Cardiac muscle cell (in vitro differentiated cells and primary cell): ENCODE measurements around the gene BAIAP3. TPM values are rescaled to one million over a fixed set of nuclear protein-coding genes. Genes with fewer than 3 reads are reported as not detected.

ENCODE experiments used
- DNase-seq, 2 donors: peaks; one replicate each; pipeline versions ENCODE4 v3.0.0 to v3.0.0-alpha.2; 2010 to 2017; ENCODE audit warnings: low read depth in 1 of 2, low spot score in 1 of 2
- H3K27ac ChIP-seq: fragments of 200-600 bp; sonication (generic); 2 replicates; pipeline ENCODE4 v1.5.1; 2016
- H3K27me3 ChIP-seq: fragments of 200-600 bp; sonication (generic); 2 replicates; pipeline ENCODE4 v1.6.0; 2016; ENCODE audit warnings: control low read depth
- H3K36me3 ChIP-seq: fragments of 200-600 bp; sonication (generic); 2 replicates; pipeline ENCODE4 v1.5.1; 2016; ENCODE audit warnings: control low read depth
- H3K4me1 ChIP-seq: fragments of 200-600 bp; sonication (generic); 2 replicates; pipeline ENCODE4 v1.8.1; 2017; ENCODE audit warnings: low read depth, mild to moderate bottlenecking, mixed run types
- H3K4me3 ChIP-seq: fragments of 200-600 bp; sonication (generic); 2 replicates; pipeline ENCODE4 v1.5.1; 2016; ENCODE audit warnings: mild to moderate bottlenecking
- H3K9me3 ChIP-seq: fragments of 200-600 bp; sonication (generic); 2 replicates; pipeline ENCODE4 v1.5.1; 2017; ENCODE audit warnings: low read depth, mild to moderate bottlenecking, control low read depth
- polyA plus RNA-seq: library from polyadenylated mRNA; unstranded; fragments of >200 nt; fragmentation: Nextera tagmentation; extraction: Ambion mirVana; gene quantifications from 2 replicates; pipeline ENCODE4 v1.2.1, GENCODE V29; 2016
- total RNA-seq: library from RNA; depleted of rRNA; stranded (reverse); fragments of >200 nt; gene quantifications from 2 replicates; pipeline ENCODE4 v1.2.3, GENCODE V29; 2016
- TF ChIP-seq, protein P1 (sequence below): IDR thresholded peaks from 2 replicates; pipeline ENCODE4 v1.5.1; 2012; ENCODE audit warnings: low read depth, mild to moderate bottlenecking, low read length

The BAIAP3 gene
- total and polyA plus RNA-seq, 2 experiments from 2014 or later, result 7.4 to 7.7 TPM

DNA sequence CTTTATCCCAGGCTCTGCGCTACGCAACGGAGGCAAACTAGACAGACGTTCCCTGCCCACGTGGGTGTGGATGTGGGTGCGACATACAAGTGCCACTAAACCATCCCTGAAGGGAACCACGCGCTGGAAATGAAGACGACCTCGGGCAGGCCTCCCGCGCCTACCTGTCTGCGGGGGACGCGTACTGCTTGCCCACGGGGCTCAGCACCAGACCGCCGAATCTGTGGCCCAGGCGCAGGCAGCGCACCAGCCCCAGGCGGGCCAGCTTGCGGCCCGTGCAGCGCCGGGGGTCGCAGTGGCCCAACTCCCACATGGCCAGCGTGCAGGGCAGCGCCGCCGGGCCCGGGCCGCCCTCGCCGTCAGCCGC is 17.8 kb downstream of the BAIAP3 start:
- no peaks in the 10 kb centered on the region for H3K27me3 ChIP-seq
- DNase-seq, result no peak
- H3K4me1 ChIP-seq, result peaks cover 6% of the 10 kb centered on the region
- peak overlapping the region; percentile 100 for H3K4me3 ChIP-seq
- peaks cover 19% of the 10 kb centered on the region for H3K36me3 ChIP-seq
- H3K27ac ChIP-seq, result no peak overlapping the region
- TF ChIP-seq, protein P1, sequence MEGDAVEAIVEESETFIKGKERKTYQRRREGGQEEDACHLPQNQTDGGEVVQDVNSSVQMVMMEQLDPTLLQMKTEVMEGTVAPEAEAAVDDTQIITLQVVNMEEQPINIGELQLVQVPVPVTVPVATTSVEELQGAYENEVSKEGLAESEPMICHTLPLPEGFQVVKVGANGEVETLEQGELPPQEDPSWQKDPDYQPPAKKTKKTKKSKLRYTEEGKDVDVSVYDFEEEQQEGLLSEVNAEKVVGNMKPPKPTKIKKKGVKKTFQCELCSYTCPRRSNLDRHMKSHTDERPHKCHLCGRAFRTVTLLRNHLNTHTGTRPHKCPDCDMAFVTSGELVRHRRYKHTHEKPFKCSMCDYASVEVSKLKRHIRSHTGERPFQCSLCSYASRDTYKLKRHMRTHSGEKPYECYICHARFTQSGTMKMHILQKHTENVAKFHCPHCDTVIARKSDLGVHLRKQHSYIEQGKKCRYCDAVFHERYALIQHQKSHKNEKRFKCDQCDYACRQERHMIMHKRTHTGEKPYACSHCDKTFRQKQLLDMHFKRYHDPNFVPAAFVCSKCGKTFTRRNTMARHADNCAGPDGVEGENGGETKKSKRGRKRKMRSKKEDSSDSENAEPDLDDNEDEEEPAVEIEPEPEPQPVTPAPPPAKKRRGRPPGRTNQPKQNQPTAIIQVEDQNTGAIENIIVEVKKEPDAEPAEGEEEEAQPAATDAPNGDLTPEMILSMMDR, result no peak
- no peaks in the 10 kb centered on the region for H3K9me3 ChIP-seq

DNA sequence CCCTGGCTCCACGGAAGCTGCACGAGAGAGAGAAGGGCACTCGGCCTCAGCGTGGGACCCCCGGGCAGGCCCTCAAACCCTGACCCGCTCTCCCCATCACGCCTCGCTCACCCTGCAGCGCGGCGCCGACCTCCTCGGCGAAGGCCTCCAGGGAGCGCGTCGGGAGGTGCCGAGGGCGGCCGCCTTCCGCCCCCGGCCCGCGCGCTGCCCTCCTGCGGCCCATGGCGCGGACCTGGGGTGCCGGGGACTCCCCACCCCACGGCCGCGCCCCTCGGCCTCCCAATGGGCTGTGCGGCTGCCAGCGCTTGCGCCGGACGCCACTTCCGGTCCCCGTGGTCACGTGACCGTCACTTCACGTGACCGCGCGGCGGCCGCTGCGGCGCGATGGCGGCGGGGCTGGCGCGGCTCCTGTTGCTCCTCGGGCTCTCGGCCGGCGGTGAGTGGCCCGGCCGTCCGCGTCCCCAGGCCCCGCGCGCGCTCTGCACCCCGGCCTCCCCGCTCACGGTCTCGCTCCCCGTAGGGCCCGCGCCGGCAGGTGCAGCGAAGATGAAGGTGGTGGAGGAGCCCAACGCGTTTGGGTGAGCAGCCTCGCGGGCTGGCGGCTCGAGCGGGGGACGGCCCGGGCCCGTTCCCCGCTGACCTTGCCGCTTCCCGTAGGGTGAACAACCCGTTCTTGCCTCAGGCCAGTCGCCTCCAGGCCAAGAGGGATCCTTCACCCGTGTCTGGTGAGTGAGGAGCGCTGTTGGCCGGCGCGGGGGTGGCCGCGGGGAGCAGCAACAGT is 18.3 kb downstream of the BAIAP3 start, which contains the start of the genes GNPTG and TSR3:
Gene GNPTG (plus strand): TSS at position 350 of the 781 bp plus-strand sequence. CDS start 35 bp downstream, at position 385.
Gene TSR3 (minus strand): TSS at position 297 of the 781 bp plus-strand sequence. CDS start 74 bp downstream, at position 223.
- Histone ChIP-seq H3K4me1 (peaks cover 6% of the 10 kb centered on the region), H3K36me3 (peaks cover 19% of the 10 kb centered on the region), H3K4me3 (peak within 1 kb of the TSS; percentile 100), H3K27me3 (no peaks in the 10 kb centered on the region), H3K27ac (peak within 1 kb of the TSS; percentile 8), H3K9me3 (no peaks in the 10 kb centered on the region)
- peak; percentile 90 to 93 for DNase-seq
- TF ChIP-seq, protein P1, result no peak

DNA sequence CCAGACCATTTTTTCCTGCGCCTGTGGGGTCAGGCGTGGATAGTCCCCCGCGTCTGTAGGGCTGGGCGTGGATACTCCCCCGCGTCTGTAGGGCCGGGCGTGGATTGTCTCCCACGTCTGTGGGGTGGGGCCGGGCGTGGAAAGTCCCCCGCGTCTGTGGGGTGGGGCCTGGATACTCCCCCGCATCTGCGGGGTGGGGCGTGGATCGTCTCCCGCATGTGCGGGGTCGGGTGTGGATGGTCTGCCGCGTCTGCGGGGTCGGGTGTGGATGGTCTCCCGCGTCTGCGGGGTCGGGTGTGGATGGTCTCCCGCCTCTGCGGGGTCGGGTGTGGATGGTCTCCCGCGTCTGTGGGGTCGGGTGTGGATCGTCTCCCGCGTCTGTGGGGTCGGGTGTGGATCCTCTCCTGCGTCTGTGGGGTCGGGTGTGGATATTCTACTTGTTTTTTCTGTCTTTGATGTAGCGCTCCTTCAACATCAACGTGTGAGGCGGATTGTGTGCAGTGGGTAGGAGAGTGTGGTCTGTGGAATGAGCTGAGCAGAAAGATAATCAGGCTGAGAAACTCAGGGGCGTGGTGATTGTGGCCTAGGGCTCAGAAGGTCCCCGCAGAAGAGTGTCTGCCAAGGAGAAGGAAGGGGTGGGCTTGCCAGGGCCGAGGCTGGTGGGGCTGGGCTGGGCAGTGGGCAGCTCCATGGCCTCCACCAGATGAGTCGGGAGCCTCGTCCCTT is 21.5 kb downstream of the BAIAP3 start:
- Histone ChIP-seq H3K9me3 (no peaks in the 10 kb centered on the region), H3K27ac (no peak overlapping the region), H3K36me3 (peaks cover 3% of the 10 kb centered on the region), H3K4me1 (peaks cover 6% of the 10 kb centered on the region), H3K4me3 (no peak overlapping the region), H3K27me3 (no peaks in the 10 kb centered on the region)
- TF ChIP-seq, protein P1, result no peak
- no peak for DNase-seq

DNA sequence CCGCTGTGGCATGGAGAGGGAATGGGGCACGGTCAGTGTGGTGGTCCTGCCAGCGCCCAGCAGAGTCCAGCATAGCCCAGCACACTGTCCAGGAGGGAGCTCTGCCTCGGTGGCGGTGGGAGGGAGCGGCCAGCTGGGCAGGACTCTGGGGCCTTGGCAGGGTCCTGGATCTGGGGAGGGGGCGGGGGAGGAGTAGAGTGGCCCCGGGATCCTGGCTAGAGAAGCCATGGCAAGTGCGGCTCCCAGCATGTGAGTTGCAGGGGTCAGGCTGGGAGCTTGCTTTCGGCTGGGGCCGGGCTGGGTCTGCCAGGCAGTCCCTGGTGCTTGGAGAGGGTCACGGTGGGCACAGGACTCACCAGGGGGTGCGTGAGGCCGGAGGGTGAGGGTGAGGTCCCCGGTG is 22.1 kb downstream of the BAIAP3 start:
- no peak overlapping the region for H3K4me3 ChIP-seq
- TF ChIP-seq, protein P1, result no peak
- H3K9me3 ChIP-seq, result no peaks in the 10 kb centered on the region
- no peak overlapping the region for H3K27ac ChIP-seq
- H3K27me3 ChIP-seq, result no peaks in the 10 kb centered on the region
- H3K4me1 ChIP-seq, result peaks cover 6% of the 10 kb centered on the region
- no peak for DNase-seq
- H3K36me3 ChIP-seq, result no peaks in the 10 kb centered on the region

DNA sequence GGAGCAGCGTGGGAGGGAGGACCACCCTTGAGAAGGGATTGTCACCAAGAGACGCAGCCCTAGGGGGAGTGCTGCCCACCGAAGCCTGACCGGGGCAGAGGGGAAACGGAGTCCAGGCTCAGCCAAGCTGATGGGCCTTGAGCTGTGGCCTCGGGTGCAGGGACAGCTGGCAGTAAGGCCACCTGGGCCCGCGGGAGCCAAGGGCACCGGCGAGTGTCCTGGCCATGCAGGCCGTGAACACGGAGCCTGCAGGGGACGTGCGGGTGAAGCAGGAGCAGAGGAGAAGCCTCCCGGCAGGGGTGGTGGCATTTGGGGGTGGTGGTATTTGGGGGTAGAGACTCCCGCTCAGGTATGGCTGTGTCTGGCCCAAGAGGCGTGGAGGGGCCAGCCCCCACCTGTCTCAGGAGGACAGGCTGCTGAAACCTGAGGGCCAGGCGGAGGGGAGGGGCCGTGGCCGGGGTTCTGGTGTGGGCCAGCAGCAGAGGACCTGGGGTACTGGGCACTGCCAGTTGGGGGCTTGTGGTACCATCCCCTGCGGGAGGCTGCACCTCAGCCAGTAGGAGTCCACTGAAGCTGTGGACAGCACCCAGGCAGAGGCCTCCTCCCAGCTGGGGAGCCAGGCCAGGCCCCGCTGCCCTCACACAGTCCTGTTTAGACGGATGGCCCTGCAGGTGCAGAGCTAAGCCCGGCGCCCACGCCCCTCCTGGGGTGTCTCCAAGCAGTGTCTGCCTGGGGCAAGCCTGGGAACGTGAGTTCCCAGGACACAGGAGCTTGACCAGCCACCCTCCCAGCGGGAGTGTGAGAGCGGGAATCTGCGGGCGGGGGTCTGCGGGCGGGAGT is 22.8 kb downstream of the BAIAP3 start:
- TF ChIP-seq, protein P1, result no peak
- Histone ChIP-seq H3K27me3 (no peaks in the 10 kb centered on the region), H3K4me3 (no peak overlapping the region), H3K9me3 (no peaks in the 10 kb centered on the region), H3K36me3 (no peaks in the 10 kb centered on the region), H3K4me1 (peaks cover 6% of the 10 kb centered on the region), H3K27ac (no peak overlapping the region)
- DNase-seq, result no peak
